ENCODE measurements around the gene GTF3C1.

DNA sequence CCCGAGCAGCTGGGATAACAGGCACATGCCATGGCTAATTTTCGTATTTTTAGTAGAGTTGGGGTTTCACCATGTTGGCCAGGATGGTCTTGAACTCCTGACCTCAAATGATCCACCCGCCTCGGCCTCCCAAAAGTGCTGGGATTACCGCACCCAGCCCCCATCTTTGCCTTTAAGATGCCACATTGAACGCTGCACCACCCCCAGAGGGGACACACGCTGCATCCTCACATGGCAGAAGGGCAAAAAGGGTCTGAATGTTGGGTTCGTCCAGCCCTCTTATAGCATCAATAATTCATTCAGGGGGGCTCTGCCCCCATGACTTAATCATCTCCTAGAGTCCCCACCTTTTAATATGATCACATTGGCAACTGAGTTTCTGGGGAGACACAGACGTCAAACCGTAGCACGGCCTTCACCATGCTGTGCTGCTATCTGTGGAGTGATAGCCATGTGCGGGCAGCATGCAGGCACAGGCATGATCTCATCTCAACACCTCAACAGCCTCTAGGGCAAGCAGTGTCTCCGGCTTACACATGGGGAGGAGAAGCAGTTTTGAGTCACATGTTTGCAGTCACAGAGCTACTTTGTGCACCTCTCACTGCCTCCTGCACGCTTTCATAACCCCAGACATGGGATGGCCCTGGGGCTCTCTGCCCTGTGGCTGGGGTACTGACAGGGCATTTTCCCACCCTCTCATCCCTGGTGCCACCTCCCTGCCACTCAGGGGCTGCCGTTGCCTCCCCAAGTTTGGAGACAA is 117.8 kb downstream of the GTF3C1 start:
- TF ChIP-seq POLR2AphosphoS5 (IDR thresholded peaks at IDR 0.05) (no peak), EP300 (conservative IDR thresholded peaks at IDR 0.05; ENCODE audit: poor library complexity, severe bottlenecking) (no peak), TAF1 (IDR thresholded peaks at IDR 0.05; ENCODE audit: low read depth) (no peak)
- TF ChIP-seq, protein P1, sequence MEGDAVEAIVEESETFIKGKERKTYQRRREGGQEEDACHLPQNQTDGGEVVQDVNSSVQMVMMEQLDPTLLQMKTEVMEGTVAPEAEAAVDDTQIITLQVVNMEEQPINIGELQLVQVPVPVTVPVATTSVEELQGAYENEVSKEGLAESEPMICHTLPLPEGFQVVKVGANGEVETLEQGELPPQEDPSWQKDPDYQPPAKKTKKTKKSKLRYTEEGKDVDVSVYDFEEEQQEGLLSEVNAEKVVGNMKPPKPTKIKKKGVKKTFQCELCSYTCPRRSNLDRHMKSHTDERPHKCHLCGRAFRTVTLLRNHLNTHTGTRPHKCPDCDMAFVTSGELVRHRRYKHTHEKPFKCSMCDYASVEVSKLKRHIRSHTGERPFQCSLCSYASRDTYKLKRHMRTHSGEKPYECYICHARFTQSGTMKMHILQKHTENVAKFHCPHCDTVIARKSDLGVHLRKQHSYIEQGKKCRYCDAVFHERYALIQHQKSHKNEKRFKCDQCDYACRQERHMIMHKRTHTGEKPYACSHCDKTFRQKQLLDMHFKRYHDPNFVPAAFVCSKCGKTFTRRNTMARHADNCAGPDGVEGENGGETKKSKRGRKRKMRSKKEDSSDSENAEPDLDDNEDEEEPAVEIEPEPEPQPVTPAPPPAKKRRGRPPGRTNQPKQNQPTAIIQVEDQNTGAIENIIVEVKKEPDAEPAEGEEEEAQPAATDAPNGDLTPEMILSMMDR (IDR thresholded peaks at IDR 0.05; ENCODE audit: poor library complexity, severe bottlenecking), result no peak
